ENCODE data around the gene DKK3. TPM values are rescaled to one million over a fixed set of nuclear protein-coding genes. Genes with fewer than 3 reads are reported as not detected.

Gene DKK3
- total RNA-seq = not detected

DNA sequence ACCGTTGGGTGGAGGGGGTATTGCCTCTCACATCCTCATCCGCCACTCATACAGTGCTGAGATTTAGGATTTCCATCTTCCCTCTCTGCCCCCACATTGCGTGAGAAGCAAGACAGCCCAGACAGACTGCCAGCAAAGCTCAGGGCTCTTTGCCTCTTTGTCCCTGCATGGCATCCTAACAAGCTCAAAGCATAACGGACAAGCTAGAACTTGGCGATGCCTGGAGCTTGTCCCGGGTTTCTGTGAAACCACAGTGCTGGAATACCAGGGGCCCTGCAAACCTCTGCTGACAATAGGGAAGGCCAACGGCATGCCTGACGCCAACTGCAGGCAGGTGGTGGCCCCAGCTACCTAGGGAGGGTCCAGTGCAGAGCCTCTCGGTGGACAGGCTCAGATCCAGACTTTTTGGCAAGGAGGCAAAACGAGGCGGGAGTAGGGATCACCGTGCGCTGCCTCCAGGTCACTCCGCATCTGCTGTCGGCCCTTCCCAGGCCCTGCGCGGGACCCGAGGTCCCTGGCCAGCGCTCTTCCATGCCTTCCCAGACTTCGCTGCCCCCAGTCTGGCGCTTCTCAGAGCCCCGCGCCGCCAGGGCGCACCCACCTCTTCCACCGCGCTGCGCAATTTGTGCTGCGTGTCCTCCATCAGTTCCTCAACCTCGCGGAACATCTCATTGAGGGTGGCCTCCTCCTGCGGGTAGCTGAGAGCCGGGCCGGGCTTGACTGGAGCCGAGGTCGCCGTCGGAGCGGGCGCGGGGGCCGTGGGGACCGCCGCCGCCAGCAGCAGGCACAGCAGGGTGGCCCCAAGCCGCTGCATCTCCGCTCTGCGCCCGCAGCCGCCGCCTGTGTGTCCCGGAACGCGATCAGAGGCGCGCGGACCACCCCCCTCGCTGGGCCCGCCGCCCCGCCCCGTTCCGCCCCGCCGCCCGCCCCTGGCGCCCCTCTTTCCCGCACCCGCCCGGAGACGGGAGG is at the start of gene DKK3:
Gene DKK3 (minus strand): TSS at position 858 of the 969 bp plus-strand sequence. CDS start 44 bp downstream, at position 814.
- Mint-ChIP-seq H3K9me3 (no peaks in the 10 kb centered on the region), H3K27ac (no peak within 1 kb of the TSS), H3K27me3 (peaks cover 80% of the 10 kb centered on the region), H3K4me1 (peaks cover 11% of the 10 kb centered on the region), H3K4me3 (peak within 1 kb of the TSS; percentile 47), H3K36me3 (ENCODE audit: low read depth) (no peaks in the 10 kb centered on the region)
- POLR2A ChIA-PET = interaction anchor here (0.6 kb wide), 1 partner anchor 46 kb away, joined by 3 read pairs; no protein-coding TSS in a partner anchor
- no peak for DNase-seq
- CTCF ChIA-PET = no interaction called here

- ChIA-PET CTCF (interaction anchor here (1.7 kb wide), 1 partner anchor 179 kb away, joined by 7 read pairs; no protein-coding TSS in a partner anchor), POLR2A (no interaction called here)
- Mint-ChIP-seq H3K27me3 (no peaks in the 10 kb centered on the region), H3K4me1 (peaks cover 12% of the 10 kb centered on the region), H3K27ac (no peak overlapping the region), H3K36me3 (ENCODE audit: low read depth) (peaks cover 7% of the 10 kb centered on the region), H3K9me3 (peaks cover 16% of the 10 kb centered on the region), H3K4me3 (no peak overlapping the region)
- DNase-seq = no peak
Measured at GRCh38 chr11:12057299-12057980, 49.0 kb upstream of the DKK3 start.

DNA sequence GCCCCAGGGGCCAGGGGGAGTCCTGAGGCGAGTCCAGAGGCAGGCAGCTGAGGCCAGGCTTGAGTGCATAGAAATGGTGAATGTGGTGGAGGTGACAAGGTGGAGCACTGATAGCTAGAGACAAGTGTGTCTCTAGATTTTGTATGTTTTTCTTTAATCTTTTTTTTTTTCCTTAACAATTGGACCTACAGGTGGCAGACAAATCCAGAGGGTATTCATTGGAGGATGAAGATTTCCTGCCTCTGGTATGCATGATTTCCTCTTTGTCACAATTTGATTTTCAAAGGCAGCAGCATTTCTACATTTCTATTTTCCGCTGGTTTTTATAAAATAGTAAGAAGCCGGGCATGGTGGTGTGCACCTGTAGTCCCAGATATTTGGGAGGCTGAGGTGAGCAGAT is 47.7 kb upstream of the DKK3 start:
- POLR2A ChIA-PET = no interaction called here
- Mint-ChIP-seq H3K9me3 (peaks cover 16% of the 10 kb centered on the region), H3K36me3 (ENCODE audit: low read depth) (peaks cover 7% of the 10 kb centered on the region), H3K4me3 (no peak overlapping the region), H3K27ac (peak overlapping the region; percentile 71), H3K4me1 (peaks cover 7% of the 10 kb centered on the region), H3K27me3 (no peaks in the 10 kb centered on the region)
- CTCF ChIA-PET = interaction anchor here (1.9 kb wide), 2 partner anchors 180 to 225 kb away, joined by 4 to 6 read pairs; no protein-coding TSS in a partner anchor
- no peak for DNase-seq

DNA sequence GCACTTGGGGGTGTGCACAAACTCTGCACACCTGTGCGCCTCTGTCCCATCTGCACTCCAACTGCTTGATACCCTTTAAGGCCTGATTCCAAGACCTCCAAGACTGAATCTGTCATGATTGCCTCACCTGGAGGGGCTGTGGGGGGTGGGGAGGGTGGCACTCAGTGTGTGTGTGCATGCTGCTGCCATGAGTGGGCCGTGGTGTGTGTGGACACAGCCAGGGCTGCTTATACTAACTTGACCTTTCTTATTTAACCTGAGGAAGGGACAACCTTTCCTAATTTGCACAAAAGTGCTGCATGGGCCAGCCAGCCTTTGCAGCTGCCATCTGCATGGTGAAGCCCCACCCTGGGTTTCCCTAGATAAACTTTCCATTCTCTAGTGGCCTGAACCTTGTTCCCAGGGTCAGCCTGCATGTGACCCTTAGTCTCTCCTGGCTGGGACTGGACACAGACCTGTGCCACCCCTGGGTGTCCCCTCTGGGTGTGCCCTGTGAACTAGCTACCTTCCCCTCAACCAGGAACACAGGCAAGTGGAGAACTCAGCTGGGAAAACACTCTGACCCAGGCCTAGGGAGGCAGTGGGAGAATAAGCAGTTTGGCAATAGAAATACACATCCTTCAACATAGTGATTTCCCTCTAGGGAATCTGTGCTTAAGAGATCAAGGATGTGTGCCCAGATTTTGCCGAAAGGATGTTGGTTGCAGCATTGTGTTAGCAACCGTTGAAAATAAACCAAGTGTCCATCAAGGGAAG is 45.4 kb upstream of the DKK3 start:
- CTCF ChIA-PET = interaction anchor here (0.5 to 3.2 kb wide), 7 partner anchors 7 to 623 kb away, joined by 3 to 11 read pairs (median 3); no protein-coding TSS in a partner anchor
- H3K27me3 Mint-ChIP-seq = no peaks in the 10 kb centered on the region
- POLR2A ChIA-PET = interaction anchor here (0.5 kb wide), 1 partner anchor 138 kb away, joined by 6 read pairs; no protein-coding TSS in a partner anchor

GRCh38 chr11:12052676-12053605 is 44.5 kb upstream of the DKK3 start:
- DNase-seq = peak; percentile 34
- Mint-ChIP-seq H3K27me3 (no peaks in the 10 kb centered on the region), H3K4me1 (peaks cover 7% of the 10 kb centered on the region), H3K4me3 (no peak overlapping the region), H3K27ac (peak overlapping the region; percentile 67), H3K9me3 (peaks cover 14% of the 10 kb centered on the region), H3K36me3 (ENCODE audit: low read depth) (peaks cover 7% of the 10 kb centered on the region)
- CTCF ChIA-PET = interaction anchor here (0.5 to 3.2 kb wide), 15 partner anchors 8 to 624 kb away, joined by 3 to 21 read pairs (median 3); no protein-coding TSS in a partner anchor
- POLR2A ChIA-PET = no interaction called here

More for the DNA sequence above, 45.4 kb upstream of the DKK3 start:
- Mint-ChIP-seq H3K4me3 (no peak overlapping the region), H3K4me1 (peaks cover 7% of the 10 kb centered on the region), H3K36me3 (ENCODE audit: low read depth) (peaks cover 7% of the 10 kb centered on the region), H3K27ac (no peak overlapping the region), H3K9me3 (peaks cover 16% of the 10 kb centered on the region)
- DNase-seq = no peak

DNA sequence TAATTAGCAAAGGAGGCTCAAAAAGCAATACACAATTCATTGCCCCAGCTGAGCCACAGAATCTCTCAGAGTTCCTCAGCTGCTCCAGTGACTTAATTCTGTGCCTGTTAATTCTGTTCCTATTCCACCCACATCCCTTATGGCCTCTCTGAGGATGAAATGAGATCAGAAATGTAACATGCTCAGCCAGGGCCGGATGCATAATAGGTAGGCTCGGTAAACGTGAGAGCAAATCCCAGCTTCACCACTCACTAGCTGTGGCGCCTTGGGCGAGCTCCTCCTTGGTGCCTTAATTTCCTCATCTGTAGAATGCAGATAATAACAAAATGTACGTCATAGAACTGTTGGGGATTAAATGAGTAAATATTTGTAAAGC is 42.8 kb upstream of the DKK3 start:
- H3K27me3 Mint-ChIP-seq = no peaks in the 10 kb centered on the region
- H3K36me3 Mint-ChIP-seq (ENCODE audit: low read depth) = no peaks in the 10 kb centered on the region
- no peak overlapping the region for H3K4me3 Mint-ChIP-seq
- ChIA-PET POLR2A (no interaction called here), CTCF (interaction anchor here (0.7 to 2.9 kb wide), 7 partner anchors 12 to 236 kb away, joined by 3 to 21 read pairs (median 3); no protein-coding TSS in a partner anchor)
- no peak overlapping the region for H3K27ac Mint-ChIP-seq
- no peaks in the 10 kb centered on the region for H3K9me3 Mint-ChIP-seq
- no peak for DNase-seq
- peaks cover 11% of the 10 kb centered on the region for H3K4me1 Mint-ChIP-seq

DNA sequence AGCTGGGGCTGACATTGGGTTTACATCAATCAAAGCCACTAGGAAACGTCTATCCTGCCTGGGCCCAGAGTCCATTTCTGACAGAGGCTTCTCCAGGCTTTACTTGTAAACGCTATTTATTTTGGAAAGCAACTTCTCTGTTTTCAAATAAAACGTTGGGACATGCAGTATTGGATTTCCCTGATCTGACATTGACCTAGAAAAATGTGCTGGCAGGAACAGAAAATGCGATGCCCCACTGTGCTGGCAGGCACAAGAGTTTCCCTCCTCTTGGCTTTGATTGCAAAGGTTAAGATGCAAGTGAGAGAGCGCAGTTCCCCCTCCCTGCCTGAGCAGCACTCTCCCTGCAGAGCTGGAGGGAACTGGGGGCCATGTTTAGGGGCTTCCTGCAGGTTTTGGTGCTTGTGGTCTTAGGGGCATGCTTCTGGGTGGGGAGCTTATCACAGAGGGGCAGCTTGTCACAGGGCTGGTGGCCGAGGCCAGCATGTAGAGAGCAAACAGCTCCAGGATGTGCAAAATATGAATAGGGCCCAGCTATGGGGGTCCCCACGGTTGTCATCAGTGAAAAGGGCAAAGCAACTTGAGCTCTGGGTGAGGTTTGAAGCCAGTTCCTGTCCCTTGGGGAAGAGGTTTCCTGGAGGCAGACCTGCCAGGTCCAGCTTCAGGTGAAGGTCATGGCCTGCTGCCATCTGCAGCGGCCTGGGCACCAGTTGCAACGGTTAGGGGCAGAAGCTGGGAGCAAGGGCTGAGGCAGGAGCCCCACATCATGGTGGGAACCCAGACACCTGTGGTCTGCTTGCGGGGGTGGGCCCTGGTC is 42.3 kb upstream of the DKK3 start:
- H3K27me3 Mint-ChIP-seq = peaks cover 2% of the 10 kb centered on the region
- H3K4me3 Mint-ChIP-seq = no peak overlapping the region
- ChIA-PET POLR2A (no interaction called here), CTCF (interaction anchor here (0.7 to 2.9 kb wide), 7 partner anchors 12 to 236 kb away, joined by 3 to 21 read pairs (median 3); no protein-coding TSS in a partner anchor)
- H3K36me3 Mint-ChIP-seq (ENCODE audit: low read depth) = no peaks in the 10 kb centered on the region
- DNase-seq = no peak
- H3K9me3 Mint-ChIP-seq = no peaks in the 10 kb centered on the region
- no peak overlapping the region for H3K27ac Mint-ChIP-seq
- peaks cover 9% of the 10 kb centered on the region for H3K4me1 Mint-ChIP-seq

- Mint-ChIP-seq H3K9me3 (no peaks in the 10 kb centered on the region), H3K27me3 (peaks cover 2% of the 10 kb centered on the region), H3K4me1 (peaks cover 13% of the 10 kb centered on the region), H3K4me3 (no peak overlapping the region), H3K36me3 (ENCODE audit: low read depth) (no peaks in the 10 kb centered on the region), H3K27ac (no peak overlapping the region)
- ChIA-PET CTCF (interaction anchor here (0.8 to 3.1 kb wide), 2 partner anchors 233 to 256 kb away, joined by 3 to 56 read pairs; no protein-coding TSS in a partner anchor), POLR2A (no interaction called here)
- DNase-seq = no peak
Measured at GRCh38 chr11:12048936-12049790, 40.7 kb upstream of the DKK3 start.

- no peak for DNase-seq
- Mint-ChIP-seq H3K4me3 (no peak overlapping the region), H3K27me3 (peaks cover 2% of the 10 kb centered on the region), H3K36me3 (ENCODE audit: low read depth) (no peaks in the 10 kb centered on the region), H3K27ac (no peak overlapping the region), H3K4me1 (peaks cover 11% of the 10 kb centered on the region), H3K9me3 (no peaks in the 10 kb centered on the region)
- POLR2A ChIA-PET = no interaction called here
- CTCF ChIA-PET = interaction anchor here (1.0 to 3.1 kb wide), 6 partner anchors 53 to 236 kb away, joined by 3 to 56 read pairs (median 3); no protein-coding TSS in a partner anchor
Measured at GRCh38 chr11:12046636-12047236, 38.3 kb upstream of the DKK3 start.
